B cell (primary cell): ENCODE results near the gene NUDT3.

Experiments
- CTCF ChIP-seq: fragments of 200-600 bp; IDR thresholded peaks from one replicate; pipeline ENCODE4 v1.8.0; 2022; ENCODE audit warnings: antibody characterized with exemption, mild to moderate bottlenecking
- EZH2 ChIP-seq: IDR thresholded peaks from 2 replicates; pipeline ENCODE4 v1.6.1; 2012; ENCODE audit warnings: borderline replicate concordance, low read depth, mild to moderate bottlenecking, moderate library complexity, low read length; ENCODE audit not compliant: insufficient read depth, poor library complexity, severe bottlenecking

- TF ChIP-seq CTCF: no peak
- no peak for TF ChIP-seq EZH2
Measured at GRCh38 chr6:34333858-34334257, 58.6 kb downstream of the NUDT3 start.
